Right renal pelvis (tissue), 4 donors: ENCODE measurements around the gene IER2. TPM values are rescaled to one million over a fixed set of nuclear protein-coding genes. Genes with fewer than 3 reads are reported as not detected.
"Not testable (repeated sequence)": the region's sequence is repeated elsewhere in the genome, so short reads cannot be mapped to it uniquely, and the experiment has no call there.

Experiments used
- DNase-seq, 4 donors: peaks; one replicate each; pipeline ENCODE4 v3.0.0-alpha.2; 2013; ENCODE audit warnings: low read depth in 4 of 4, low spot score in 3 of 4, missing footprints in 1 of 4
- polyA plus RNA-seq, 4 donors: library from polyadenylated mRNA; unstranded; fragments of 120-200 nt; gene quantifications; one replicate each; pipeline ENCODE4 v1.2.1, GENCODE V29; 2013; ENCODE audit not compliant: insufficient read length in 4 of 4

IER2 gene
- polyA plus RNA-seq, 4 donors: 65.7 to 146 (median 88.8) TPM

GRCh38 chr19:13162724-13163608 lies 12.8 kb downstream of the IER2 start:
- peak; percentile 88 to 95 (median 93) for DNase-seq

GRCh38 chr19:13163609-13164342 lies 13.6 kb downstream of the IER2 start:
- DNase-seq: peak in 3 of 4 donors; percentile 56 to 76 (median 64)

GRCh38 chr19:13164343-13165161 lies 14.3 kb downstream of the IER2 start:
- DNase-seq: peak in 3 of 4 donors; percentile 71 to 79 (median 77)

DNA sequence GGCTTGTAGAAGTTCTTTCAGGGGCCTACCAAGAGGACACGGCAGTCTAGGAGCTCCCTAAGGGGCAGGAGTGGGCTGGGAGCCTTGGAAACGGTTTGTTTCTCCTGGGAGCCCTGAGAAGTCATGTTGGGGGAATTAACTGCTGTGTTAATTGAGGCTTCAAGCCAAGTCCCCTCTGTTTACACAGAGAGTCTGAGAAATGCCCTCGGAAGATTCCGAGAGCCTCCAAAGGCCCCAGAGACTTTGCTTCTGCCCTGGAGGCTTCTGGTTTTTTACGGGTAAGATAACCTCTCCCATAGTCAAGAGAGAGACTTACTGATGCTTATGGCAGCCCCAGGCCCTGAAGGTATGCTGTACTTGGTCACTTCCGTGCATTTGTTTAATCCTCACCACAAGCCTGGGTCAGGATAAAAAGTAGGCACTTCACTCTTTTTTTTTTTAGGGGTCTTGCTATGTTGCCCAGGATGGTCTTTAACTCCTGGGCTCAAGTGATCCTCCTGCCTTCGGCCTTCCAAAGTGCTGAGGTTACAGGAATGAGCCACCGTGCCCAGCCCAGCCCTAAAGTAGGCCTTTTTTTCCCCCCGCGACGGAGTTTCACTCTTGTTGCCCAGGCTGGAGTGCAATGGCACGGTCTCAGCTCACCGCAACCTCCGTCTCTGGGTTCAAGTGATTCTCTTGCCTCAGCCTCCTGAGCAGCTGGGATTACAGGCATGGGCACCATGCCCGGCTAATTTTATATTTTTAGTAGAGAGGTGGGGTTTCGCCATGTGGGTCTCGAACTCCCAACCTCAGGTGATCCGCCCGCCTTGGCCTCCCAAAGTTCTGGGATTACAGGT lies 15.2 kb downstream of the IER2 start:
- no peak for DNase-seq

GRCh38 chr19:13166151-13166550 lies 15.9 kb downstream of the IER2 start:
- DNase-seq: not testable (repeated sequence)

- DNase-seq: no peak
Observed at GRCh38 chr19:13169769-13170168, 19.6 kb downstream of the IER2 start.

- no peak for DNase-seq
Observed at GRCh38 chr19:13171146-13171545, 20.9 kb downstream of the IER2 start.

- no peak for DNase-seq
Observed at GRCh38 chr19:13172346-13173138, 22.3 kb downstream of the IER2 start.

DNA sequence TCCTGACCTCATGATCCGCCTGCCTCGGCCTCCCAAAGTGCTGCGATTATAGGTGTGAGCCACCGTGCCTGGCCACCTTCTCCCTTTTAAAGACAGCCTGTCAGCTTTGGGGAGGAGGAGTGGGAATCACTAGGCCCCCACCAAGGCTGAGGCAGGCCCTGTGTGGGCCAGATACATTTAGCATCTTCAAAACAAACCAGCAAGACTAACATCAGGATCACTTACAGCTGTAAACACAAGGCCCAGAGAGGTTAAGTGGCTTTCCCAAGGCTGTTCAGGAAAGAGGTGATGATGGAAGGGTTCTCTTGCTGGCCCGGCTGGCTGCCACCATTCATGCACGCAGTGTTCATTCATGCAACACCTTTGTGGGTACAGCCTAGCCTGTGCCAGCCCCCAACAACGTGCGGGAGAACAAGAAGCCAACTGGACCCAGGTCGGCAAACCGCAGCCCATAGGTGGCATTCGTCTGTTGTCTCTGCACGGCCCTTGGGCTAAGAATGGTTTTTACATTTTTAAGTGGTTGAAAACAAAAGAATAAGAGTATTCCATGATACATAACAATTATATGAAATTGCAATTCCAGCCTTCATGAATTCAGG lies 23.0 kb downstream of the IER2 start:
- no peak for DNase-seq

DNA sequence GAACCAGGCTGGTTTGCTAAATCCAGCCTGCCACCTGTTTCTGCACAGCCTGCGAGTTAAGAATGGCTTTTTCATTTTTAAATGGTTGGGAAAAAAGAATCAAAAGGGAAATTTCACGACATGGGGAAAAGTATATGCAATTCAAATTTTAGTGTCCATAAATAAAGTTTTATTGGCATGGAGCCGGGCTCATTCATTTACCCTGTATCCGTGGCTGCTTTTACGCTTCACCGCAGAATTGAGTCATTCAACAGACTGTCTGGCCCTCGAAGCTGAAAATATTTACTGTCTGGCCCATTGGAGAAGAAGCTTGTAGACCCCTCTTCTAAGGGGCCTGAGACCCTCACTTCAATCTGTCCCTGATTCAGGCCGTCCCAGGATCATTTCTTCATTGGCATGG lies 26.1 kb downstream of the IER2 start:
- DNase-seq: no peak

DNA sequence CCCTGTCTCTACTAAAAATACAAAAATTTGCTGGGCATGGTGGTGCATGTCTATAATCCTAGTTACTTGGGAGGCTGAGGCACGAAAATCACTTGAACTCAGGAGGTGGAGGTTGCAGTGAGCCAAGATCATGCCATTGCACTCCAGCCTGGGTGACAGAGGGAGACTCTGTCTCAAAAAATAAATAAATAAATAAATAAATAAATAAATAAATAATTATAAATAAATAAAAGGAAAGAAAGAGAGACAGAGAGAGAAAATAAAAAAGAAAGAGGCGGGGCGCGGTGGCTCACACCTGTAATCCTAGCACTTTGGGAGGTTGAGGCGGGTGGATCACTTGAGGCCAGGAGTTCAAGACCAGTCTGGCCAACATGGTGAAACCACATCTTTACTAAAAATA lies 27.4 kb downstream of the IER2 start:
- DNase-seq: not testable (repeated sequence)

GRCh38 chr19:13178291-13178690 lies 28.1 kb downstream of the IER2 start:
- not testable (repeated sequence) for DNase-seq

DNA sequence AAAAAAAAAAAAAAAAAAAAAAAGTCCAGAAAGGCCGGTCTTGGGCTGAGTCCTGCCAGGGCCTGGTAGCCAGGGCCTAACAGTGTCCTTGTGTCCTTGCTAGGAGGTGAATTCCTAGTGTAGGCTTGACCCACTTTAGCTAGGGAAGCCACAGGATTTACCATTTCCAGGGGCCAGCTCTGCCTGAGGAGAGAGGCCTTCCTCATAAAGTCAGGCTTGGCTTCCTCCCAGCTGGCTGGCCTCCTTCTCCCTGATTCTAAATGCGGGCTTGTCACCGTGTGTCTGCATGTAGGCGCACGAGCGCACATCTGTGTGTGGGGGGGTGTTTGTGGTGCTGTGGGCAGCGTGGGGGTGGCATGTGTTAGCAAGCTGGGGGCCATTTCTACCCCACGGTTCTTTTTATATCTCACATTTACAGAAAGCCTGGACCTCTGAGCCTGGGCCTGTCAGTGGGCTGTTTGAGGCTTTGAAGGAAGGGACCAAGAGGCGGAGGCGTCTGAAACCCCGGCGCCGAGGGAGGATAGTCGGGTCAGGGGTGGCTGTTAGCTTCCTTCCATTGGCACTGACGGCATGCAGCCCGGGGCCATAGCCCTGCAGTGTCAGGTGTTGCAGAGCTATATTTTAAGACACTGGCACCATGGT lies 31.7 kb downstream of the IER2 start:
- DNase-seq: peak in 1 of 4 donors; percentile 29

DNA sequence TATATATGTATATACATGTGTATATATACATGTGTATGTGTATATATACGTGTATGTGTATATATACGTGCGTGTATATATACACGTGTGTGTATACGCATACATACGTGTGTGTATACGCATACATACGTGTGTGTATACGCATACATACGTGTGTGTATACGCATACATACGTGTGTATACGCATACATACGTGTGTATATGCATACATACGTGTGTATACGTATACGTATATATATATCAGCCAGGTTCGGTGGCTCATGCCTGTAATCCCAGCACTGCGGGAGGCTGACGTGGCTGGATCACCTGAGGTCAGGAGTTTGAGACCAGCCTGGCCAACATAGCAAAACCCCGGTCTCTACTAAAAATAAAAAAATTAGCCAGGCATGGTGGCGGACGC lies 34.7 kb downstream of the IER2 start:
- not testable (repeated sequence) for DNase-seq

DNA sequence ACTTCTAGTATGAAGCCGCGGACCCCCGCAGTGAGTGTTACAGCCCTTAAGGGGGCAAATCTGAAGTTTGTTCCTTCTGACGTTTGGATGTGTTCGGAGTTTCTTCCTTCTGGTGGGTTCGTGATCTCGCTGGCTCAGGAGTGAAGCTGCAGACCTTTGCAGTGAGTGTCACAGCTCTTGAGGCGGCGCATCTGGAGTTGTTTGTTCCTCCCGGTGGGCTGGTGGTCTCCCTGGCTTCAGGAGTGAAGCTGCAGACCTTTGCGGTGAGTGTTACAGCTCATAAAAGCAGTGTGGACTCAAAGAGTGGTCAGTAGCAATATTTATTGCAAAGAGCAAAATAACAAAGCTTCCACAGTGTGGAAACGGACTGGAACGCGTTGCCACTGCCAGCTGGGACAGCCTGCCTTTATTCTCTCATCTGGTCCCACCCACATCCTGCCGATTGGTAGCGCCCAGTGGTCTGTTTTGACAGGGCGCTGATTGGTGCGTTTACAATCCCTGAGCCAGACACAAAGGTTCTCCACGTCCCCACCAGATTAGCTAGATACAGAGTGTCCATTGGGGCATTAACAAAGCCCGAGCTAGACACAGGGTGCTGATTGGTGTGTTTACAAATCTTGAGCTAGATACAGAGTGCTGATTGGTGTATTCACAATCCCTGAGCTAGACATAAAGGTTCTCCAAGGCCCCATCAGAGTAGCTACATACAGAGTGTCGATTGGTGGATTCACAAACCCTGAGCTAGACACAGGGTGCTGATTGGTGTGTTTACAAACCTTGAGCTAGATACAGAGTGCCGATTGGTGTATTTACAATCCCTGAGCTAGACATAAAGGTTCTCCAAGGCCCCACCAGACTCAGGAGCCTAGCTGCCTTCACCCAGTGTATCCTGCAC lies 35.8 kb downstream of the IER2 start:
- DNase-seq: not testable (repeated sequence)

GRCh38 chr19:13186688-13187087 lies 36.5 kb downstream of the IER2 start:
- DNase-seq: not testable (repeated sequence)

DNA sequence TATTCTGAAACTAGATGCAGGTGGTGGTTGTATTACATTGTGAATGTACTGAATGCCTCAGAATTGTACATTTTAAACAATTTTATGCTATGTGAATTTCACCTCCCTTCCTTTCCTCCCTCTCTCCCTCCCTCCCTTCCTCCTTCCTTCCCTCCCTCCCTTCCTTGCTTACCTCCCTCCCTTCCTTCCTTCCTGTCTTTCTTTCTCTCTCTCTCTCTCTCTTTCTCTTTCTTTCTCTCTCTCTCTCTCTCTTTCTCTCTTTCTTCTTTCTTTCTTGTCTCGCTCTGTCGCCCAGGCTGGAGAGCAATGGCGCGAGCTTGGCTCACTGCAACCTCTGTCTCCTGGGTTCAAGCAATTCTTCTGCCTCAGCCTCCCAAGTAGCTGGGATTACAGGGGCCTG lies 37.2 kb downstream of the IER2 start:
- DNase-seq: no peak
